Measurements from ENCODE around the gene GCLC.

GCLC gene

DNA sequence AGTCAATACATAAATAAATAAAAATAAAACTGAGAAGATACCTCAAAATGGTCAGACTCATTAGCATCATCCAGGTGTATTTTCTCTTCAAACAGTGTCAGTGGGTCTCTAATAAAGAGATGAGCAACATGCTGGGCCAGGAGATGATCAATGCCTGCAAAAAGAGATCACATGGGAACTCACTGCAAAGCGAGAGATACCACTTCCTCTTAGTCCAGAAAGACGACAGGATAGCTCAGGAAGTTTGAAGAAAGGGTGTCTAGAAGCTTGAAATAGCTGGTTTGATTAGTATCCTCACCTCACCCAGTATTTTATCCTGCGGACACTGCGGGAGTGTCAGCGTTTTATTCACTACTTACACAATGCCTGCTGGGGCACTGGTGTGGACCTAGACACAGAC is 38.0 kb downstream of the GCLC start:
- H3K4me3 ChIP-seq (ENCODE audit: control insufficient read depth, low read depth, low read length), result no peak overlapping the region
- no peak for TF ChIP-seq CTCF (IDR thresholded peaks at IDR 0.05; ENCODE audit: control insufficient read depth, insufficient read depth, low read depth, low read length, missing control alignments)
- no peak for DNase-seq (ENCODE audit: low read depth)

- H3K4me3 ChIP-seq (ENCODE audit: control insufficient read depth, low read depth, low read length), result no peak overlapping the region
- DNase-seq (ENCODE audit: low read depth), result no peak
- no peak for TF ChIP-seq CTCF (IDR thresholded peaks at IDR 0.05; ENCODE audit: control insufficient read depth, insufficient read depth, low read depth, low read length, missing control alignments)
These were observed 40.4 kb downstream of the GCLC start for GRCh38 chr6:53504512-53504911.

DNA sequence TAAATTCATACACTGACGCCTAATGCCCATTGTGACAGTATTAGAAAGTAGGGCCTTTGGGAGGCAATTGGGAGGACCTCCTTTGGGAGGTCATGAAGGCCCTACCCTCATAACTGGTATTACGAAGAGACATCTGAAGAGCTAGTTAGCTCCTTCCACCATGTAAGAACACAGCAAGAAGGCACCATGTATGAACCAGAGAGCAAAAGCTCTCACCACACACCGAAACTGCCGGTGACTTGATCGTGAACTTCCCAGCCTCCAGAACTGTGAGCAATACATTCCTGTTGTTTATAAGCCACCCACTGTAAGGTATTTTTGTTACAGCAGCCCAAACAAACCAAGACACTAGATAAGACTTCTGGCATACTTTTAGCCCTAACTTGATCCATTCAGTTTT is 41.8 kb downstream of the GCLC start:
- no peak for DNase-seq (ENCODE audit: low read depth)
- H3K4me3 ChIP-seq (ENCODE audit: control insufficient read depth, low read depth, low read length), result no peak overlapping the region
- no peak for TF ChIP-seq CTCF (IDR thresholded peaks at IDR 0.05; ENCODE audit: control insufficient read depth, insufficient read depth, low read depth, low read length, missing control alignments)

GRCh38 chr6:53501432-53501831 is 43.5 kb downstream of the GCLC start:
- no peak overlapping the region for H3K4me3 ChIP-seq (ENCODE audit: control insufficient read depth, low read depth, low read length)
- DNase-seq (ENCODE audit: low read depth), result no peak
- TF ChIP-seq CTCF (IDR thresholded peaks at IDR 0.05; ENCODE audit: control insufficient read depth, insufficient read depth, low read depth, low read length, missing control alignments), result no peak

DNA sequence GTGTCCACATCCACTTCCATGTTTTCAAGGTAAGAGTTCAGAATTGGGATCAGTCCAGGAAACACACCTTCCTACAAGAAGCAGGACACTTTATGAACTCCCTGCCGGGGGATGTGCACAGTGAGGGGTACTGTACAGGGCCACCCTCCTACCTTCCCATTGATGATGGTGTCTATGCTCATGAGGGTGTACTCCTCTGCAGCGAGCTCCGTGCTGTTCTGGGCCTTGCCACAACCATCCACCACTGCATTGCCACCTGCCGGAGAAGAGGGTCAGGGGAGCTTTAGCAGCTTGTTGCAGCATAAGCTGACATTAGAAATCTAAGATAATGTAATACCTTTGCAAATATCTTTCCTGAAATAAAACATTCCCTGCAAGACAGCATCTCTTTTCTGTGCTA is 44.8 kb downstream of the GCLC start:
- TF ChIP-seq CTCF (IDR thresholded peaks at IDR 0.05; ENCODE audit: control insufficient read depth, insufficient read depth, low read depth, low read length, missing control alignments), result no peak
- H3K4me3 ChIP-seq (ENCODE audit: control insufficient read depth, low read depth, low read length), result no peak overlapping the region
- no peak for DNase-seq (ENCODE audit: low read depth)

DNA sequence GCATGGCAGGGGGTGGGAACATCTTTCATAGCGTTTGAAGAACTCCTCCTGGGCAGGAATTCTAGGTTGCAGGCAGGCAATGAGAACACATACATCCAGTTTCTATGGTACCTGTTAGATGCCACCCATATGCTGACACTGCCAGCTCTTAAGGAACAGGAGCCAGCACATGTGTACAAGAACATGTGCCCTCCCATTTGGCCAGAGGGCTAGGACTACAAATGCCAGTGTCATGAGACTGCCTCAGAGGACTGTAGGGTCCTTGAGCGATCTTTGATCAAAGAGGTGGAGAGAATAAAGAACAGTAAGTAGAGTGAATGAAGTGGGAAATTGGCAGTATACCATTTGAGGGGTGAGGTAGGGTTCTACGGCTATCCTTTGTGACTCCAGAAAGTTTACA is 45.8 kb downstream of the GCLC start:
- no peak overlapping the region for H3K4me3 ChIP-seq (ENCODE audit: control insufficient read depth, low read depth, low read length)
- no peak for TF ChIP-seq CTCF (IDR thresholded peaks at IDR 0.05; ENCODE audit: control insufficient read depth, insufficient read depth, low read depth, low read length, missing control alignments)
- no peak for DNase-seq (ENCODE audit: low read depth)

- no peak overlapping the region for H3K4me3 ChIP-seq (ENCODE audit: control insufficient read depth, low read depth, low read length)
- no peak for TF ChIP-seq CTCF (IDR thresholded peaks at IDR 0.05; ENCODE audit: control insufficient read depth, insufficient read depth, low read depth, low read length, missing control alignments)
- DNase-seq (ENCODE audit: low read depth), result no peak
These were observed 46.3 kb downstream of the GCLC start for GRCh38 chr6:53498649-53499048.

Measured in AG09309 (cell line).